Stimulated activated CD8-positive, alpha-beta memory T cell treated with anti-CD3 and anti-CD28 coated beads, Interleukin-4, amount 100 ng/mL, for 24 hours (primary cell): ENCODE data around the gene MAP4K4.
"Not testable (repeated sequence)": the region's sequence is repeated elsewhere in the genome, so short reads cannot be mapped to it uniquely, and the experiment has no call there.

Experiments used
- DNase-seq: peaks from one replicate; pipeline ENCODE4 v3.0.0-alpha.2; 2020; ENCODE audit warnings: low read depth

The MAP4K4 gene

DNA sequence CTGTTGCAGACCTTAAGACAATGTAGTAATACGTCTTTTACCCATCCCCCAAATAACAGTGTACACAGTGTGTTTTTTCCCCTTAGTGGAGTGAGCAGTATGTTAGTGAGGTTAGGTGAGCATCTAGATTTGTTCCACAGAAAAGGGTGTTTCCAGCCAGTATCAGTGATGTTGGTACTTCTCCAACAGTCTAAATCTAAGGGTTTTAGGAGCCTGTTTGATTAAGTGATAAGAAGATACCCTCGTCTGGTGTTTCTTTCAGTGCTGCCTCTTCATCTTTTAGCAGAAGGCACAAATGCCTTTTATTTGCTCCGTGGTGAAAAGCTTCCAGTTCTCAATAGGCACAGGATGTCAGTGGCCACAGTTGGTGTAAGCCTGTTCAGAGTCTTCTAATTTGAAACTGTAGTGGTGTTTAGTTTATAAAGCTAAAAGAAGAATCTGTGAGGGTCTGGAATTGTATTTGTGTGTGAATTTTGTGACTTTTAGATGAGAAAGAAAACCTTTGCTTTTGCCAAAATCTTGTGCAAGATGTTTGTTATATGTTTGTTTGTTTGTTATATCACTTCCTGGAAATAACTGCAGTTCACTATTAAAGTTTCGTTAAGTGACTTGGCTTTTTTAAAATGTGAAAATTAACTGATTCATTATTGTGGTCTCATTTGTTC lies 71.2 kb downstream of the MAP4K4 start:
- no peak for DNase-seq

DNA sequence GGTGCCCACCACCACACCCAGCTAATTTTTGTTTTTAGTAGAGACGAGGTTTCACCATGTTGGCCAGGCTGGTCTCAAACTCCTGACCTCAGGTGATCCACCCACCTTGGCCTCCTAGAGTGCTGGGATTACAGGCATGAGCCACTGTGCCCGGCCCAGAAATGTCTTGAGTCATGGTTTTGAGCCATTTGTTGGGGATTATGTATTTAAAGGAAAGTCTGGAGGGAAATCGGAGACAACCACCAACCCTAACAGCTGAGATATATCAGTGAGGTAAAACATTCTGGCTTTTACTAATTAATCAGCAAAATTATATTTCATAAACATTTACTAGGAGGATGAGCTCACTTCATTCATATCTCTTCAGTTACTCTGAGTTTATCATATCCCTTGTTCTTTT lies 72.2 kb downstream of the MAP4K4 start:
- DNase-seq, result not testable (repeated sequence)

DNA sequence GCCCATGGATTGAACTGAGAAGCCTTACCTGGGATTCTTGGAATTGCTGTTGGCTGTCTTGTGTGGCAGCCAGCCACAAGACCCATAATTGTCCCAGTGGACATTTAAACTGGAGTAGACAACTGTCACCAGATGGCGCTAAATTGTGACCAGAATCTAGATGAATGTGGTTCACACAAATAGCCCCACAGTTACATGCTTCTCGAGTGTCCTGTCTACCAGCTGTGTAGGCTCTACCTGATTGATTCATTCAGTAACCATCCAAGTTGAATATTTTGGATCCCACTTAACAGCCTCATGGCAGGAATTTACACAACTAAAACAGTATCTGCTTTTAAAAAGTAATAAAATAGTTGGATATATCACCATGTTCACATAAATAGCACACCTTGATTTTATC lies 73.2 kb downstream of the MAP4K4 start:
- DNase-seq, result no peak

DNA sequence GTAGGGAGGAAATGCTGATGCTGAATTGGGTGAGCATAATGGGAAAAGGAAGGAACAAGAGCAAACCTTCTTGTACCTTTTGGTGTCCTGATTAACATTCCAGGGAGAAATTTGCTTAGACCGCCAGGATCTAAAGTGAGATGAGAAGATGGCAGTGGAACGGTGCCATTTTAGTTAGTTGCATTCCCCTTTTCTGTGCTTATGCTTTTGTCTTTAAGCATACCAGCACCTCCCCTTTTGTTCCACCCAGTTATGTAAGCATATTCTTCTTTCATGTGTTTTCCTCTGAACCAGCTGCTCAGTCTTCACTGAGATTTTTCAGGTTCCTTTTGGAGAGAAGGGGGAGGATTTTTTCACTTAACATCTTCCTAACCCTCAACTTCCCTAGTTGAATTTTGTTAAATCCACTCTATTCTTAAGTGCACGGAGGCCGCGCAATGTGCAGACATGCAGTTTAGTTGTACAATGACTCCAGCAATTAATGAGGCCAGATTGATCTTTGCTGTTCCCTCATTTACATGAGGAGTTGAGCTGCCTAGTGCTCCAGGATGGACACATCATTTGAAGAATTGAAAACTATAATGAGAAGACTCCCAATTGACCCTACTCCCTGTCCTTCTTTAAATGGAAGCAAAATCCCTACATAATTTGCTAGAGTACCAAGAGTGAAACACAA lies 73.9 kb downstream of the MAP4K4 start:
- no peak for DNase-seq

DNA sequence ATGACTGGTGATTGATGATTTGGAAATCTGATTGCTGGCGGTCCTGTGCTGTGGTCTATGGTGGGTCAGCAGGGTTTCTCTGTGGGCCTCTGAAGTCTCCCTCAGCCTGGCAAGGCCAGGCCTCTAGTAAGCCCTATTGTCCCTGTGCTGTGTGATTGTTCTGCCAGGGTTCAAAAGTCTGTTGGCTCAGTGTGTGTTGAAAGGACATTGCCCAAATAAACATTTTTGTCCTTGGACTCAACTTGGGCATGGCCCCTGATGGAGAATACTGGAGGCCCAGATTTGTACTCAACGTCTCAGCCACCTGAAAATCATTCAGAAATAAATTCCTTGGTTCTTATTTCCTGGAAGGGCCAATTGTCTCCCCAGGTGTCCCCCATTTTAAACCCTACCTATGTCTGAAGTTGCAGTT lies 74.4 kb downstream of the MAP4K4 start:
- DNase-seq, result no peak

DNA sequence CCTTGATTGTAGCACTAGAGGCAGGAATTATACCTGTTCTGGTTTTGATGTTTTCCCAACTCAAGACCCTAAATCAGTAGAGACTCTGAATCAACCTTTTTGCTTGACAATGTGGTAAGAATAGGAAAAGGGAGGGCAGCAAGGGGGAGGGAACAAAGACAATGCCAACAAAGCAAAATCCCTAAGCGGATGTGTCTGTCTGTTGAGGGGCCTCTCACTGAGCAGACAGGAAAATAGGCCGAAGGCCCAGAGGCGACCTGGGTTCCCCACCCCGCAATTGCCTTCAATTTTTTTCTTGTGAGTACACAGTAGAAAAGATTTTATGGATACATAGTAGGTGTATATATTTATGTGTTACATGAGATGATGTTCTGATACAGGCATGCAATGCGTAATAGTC lies 75.6 kb downstream of the MAP4K4 start:
- DNase-seq, result no peak

DNA sequence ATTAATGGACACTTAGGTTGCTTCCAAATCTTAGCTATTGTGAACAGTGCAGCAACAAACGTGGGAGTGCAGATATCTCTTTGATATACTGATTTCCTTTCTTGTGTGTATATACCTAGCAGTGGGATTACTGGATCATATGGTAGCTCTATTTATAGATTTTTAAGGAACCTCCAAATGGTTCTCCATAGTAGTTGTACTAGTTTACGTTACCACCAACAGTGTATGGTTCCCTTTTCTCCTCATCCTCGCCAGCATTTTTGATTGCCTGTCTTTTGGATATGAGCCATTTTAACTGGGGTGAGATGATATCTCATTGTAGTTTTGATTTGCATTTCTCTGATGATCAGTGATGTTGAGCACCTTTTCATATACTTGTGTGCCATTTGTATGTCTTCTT lies 76.5 kb downstream of the MAP4K4 start:
- DNase-seq, result not testable (repeated sequence)

DNA sequence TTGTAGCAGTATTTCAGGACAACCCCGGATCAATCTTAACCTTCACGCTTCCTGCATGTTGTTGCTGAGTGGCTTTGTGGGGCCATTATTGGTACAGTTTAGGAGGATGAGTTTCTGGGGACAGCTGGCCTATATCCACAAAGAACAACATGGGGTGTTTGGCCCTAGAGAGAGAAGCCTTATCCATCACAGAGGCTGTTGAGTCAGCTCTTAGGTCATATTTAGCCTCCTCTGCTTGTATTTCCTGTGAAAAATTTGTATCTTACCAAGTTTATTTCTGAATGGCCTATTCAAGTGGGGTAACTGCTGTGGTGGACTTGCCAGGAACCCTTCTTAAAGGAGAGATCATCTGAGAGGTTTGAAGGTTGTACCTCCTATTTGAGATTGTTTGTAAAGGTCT lies 77.6 kb downstream of the MAP4K4 start:
- DNase-seq, result no peak

DNA sequence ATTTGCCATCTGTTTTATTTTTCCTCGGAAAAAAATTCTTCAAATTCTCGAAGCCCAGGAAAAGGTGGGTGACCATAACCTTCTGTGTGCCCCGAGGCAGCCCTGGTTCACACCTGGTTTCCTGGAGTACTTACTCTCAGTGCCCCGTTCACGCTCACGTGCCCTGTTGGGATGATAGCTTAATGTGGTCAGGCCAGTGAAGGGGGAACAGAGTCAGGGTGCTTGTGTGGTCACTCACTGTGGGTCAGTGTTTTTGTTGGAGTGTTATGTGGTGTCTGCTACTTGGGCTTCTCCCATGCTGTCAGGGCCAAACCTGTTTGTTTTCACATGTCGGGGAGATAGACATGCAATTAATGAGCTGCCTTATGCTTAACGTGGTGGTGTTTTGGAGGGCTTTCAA lies 78.1 kb downstream of the MAP4K4 start:
- no peak for DNase-seq

DNA sequence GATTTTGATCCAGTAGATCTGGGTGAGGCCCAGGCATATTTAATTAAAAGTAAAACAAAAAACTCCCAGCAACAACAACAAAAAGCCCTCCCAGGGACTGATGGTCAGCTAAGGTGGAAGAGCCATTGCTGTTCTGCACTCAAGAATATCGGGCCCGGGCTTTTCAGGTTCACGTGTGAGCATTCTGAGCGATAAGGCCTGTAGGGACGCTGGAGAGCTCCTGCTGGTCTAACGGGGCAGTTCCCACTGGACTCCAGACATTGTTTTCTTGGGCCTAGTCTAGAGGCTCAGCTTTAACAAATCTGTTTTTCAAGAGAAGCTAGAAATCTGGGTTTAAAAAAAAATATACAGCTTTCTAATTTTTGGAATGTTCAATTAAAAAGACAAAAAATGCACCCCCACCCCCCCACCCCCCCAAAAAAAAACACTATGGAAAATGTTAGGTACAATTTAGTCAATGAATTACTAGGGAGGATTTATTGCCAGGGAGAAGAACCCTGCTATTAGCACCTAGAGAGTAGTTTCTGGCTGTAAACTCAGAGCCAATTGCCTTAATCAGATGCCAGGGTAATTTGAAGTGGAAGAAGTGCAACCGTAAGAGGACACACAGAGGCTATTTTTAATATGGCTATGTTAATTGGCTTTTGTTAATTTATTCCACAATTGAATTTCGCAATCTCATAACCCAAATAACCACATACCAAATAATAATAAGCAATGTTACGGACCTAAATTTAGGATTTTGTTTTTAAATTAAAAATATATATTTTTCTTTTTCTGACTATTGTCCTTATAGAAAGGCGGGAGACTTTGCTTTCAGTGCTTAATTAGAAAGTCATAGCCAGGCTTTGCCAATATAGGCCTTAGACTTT lies 78.9 kb downstream of the MAP4K4 start:
- no peak for DNase-seq

DNA sequence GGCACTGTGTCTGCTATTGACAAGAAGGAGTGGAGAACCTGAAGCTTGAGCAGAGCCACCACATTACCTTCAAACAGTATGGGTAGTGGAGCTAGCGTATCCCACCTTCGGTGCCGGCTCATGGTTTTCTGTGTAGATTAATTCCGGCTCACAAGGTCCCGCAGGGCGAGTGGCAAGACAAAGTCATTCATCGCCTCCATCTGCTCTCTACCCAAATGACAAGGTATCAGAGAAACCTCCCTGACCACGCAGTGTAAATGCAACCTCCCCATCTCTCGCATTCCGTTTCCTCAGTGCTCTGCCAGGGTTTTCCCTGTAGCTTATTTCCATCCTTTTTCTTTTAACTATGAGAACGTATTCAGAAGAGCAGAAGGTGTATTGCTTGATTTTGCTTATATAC lies 79.8 kb downstream of the MAP4K4 start:
- DNase-seq, result no peak

DNA sequence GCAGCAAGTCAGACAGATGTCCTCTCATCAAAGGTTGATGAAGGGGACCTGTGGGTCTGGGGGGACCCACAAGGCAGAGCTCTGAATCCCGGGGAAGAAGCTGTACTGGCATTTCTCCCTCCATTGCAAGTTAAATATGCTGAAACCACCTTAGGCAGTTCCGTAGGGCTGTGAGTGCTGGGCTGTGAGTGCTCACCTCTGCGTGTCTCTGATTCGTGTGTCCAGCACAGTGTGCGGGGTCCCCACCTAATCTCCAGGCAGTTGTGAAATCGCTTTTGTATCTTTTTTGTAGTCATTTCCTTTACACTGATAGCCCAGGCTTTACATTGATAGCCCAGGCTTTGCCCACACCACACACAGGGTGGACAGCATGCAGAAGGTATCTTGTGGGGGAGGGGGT lies 80.6 kb downstream of the MAP4K4 start:
- no peak for DNase-seq

DNA sequence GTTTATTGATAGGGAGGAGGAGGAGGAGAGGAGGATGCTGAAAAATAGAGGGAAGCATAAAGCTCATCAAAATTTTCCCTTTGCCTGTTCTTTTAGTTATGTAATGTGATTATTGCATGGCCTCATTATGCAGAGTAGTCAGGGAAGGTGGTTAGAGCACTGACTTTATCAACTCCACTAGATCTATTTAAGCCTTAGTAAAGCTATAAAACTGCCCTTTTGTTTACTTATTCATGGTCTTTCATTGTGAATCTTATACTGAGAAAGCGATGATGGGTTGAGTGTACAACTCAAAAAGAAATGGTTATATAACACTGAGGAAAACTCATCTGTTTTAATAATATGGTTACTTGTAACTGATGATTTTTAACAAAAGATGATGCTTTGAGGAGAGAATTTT lies 81.7 kb downstream of the MAP4K4 start:
- DNase-seq, result no peak

DNA sequence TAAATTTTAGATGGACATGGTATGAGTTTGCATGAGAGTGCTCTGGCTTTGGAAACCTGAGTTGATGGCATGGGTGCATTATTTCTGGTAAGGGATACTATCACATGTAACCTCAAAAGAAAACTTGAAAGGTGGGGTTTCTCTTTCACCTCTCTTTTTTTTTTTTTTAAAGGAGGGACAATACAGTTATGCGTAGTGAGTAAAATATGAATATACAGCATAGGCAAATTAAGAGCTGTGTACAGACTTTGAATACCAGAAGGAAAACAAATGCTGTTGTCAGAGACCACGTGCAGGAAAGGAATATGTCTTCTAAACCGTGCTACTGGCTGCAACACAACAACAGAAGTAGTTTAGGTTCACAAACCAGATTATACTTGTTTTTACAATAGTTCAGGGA lies 82.1 kb downstream of the MAP4K4 start:
- DNase-seq, result no peak

DNA sequence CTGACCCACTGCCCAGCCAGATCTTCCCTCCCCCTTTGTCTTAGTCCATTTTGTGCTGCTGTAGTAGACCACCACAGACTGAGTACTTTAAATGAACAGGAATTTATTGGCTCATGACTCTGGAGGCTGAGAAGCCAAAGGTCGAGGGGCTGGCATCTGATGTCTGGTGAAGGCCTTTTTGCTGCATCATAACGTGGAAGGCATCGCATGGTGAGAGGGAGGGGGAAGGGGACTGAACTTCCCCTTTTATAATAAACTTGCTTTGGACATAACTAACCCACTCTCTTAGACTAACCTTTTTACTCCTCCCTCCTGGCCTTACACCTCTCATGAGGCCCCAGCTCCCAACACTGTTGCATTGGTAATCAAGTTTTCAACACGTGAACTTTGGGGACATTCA lies 83.8 kb downstream of the MAP4K4 start:
- no peak for DNase-seq

DNA sequence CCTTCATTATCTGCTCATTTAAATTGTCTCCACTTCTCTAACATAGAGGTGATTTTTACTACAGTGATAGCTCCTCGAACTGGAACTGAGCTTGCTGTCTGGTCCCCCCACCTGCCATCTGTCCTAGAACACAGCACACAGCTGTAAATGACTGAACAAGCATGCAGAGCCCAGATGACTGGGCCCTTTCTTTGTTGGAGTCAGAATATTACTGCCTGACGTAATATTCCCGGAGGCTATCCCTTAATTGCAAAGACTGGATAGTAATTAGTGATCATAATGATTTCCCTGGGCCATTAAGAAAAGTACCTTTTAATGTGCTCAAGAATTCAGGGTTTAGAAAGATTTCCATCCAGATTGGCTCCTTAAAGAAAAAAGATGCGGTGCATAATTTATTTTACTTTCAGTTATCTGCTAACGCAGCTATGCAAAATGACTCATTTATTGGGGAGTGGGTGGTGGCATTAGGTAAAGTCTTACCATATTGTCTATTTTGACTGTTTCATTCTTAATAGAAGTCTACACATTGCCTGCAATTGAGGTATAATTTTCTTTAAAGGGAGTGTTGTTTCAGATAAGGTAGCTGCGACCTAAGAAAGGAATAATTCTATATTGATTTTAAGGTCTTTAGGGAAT lies 84.4 kb downstream of the MAP4K4 start:
- DNase-seq, result no peak

DNA sequence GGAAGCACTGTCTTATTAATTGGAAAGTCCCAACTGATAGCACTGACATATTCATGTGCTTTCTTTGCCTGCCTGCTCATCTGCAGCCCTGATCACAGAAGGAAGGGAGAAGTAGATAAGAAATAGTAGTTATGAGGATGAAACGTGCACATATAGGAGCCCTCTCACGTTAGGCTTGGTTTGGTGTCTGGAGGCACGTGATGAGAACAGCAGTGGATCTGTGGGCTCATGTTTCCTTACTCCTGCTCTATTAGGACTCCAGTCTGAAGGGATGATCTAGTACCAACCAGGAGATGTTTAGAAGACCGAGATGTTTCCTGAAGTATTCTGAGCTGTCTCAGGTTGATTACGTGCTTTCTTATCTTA lies 84.9 kb downstream of the MAP4K4 start:
- DNase-seq, result no peak

DNA sequence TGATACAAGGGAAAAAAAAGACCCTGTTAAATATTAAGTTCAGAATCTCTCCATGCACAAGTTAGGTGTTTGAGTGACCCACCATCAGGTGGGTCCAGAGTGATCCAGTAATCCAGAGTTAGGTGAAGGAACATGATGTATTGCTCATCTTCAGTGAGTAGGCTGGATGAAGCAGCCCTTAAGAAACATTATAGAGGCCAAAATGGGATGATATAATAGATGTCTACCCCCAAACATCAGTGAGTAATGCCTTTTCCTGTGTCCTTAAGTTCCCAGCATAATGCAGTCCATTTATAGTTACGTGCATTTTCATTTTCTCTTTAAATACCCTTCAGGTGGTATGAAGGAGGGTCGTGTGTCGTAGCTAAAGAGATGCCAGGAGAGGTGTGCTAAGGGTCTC lies 89.6 kb downstream of the MAP4K4 start:
- DNase-seq, result no peak

DNA sequence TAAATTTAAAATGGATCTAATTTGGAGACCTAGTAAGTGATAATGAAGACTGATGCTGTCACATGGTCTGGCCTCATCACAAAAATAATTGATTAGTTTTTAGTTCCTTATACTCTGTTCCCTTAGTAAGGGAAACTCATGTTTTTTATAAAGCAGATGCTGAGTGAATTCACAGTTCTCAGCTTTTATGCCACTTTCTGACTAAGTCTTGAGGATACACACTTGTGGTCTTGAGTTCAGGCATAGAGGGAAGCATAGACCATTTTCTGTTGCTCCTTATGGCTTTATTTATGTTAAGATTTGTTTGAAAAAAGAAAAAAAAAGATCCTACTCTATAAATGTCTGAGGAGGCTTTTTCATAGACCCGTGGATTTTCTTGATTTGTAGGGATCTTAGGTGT lies 91.1 kb downstream of the MAP4K4 start:
- no peak for DNase-seq

DNA sequence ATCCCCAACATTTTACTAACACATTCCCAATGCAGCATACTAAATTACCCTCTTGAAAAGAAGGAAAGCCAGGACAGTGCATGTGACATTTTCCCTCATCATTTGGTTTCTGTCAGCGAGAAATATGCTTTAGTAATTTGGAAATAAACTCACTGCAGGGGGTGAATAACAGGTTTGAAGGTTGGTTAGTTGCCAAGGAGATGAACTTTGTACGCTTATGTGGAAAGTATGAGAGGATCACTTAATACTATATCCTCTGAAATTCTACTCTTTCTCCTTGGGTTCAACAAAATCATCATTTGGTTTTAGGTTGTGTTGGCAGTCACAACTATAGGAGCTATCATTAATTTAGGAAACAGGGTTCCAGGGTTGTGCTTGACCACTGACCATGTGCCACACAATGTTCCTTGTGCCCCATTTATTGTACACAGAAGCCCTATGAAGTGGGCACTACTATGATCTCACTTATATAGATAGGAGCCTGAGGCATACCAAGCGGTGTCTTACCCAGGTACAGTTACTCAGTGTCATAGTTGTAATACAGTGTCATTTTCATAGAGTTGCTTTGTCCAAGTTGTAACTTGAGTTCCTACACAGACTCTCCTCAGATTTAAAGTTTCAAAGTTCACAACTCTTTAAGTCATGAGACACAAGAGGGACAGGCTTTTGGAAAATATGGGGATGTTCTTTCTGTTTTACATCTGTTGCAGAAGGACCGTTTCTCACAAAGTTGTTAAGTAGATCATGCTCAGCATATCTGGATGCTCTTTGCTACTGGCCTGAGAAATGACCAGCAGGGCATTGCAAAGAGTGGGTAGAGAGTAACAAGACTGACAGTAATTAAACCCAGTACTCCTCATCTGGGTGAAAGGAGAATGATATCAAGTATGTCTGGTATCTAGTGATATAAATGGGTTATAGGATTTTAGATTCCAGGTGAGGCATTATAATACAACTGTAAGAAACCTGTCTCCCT lies 91.8 kb downstream of the MAP4K4 start:
- no peak for DNase-seq

DNA sequence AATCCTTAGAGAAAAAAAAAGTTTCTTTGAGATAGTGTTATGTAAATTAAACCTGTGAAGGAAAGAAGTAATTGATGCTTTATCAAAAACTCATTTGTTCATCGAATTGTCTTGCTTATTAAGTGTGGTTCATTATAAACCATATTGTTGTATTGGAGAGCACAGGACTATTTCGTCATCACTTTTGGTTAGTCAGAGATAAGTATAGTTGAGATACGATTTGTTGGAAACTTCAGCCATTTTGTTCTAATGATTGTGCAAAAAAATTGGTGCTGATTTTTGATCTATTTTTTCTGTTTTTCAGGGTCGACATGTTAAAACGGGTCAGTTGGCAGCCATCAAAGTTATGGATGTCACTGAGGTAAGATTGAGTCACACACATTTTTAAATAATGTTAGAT lies 92.9 kb downstream of the MAP4K4 start:
- no peak for DNase-seq

DNA sequence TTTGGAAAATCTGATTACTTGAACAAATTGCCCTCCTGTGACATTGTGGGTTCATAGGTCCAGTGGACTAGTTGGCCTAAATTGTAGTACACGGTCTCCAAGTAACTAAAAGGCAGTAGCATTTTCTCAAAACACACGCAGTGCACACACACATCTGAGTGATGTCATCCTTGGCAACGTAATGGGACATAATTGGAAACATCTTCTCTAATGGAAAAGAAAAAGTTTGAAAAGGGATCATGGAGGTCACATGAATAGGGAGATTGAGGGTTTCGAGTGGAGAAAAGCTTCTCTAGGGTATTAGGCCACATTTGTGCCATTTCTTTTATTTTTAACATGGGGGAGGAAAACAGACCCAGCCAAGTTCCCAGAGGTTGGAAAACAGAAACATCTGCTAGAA lies 93.3 kb downstream of the MAP4K4 start:
- no peak for DNase-seq
